Mucosa of gallbladder (tissue), 1 donor: ENCODE measurements around the gene USP7. TPM values are rescaled to one million over a fixed set of nuclear protein-coding genes. Genes with fewer than 3 reads are reported as not detected.
"Not testable (repeated sequence)": the region's sequence is repeated elsewhere in the genome, so short reads cannot be mapped to it uniquely, and the experiment has no call there.

Experiments
- DNase-seq: peaks from one replicate; pipeline ENCODE4 v3.0.0-alpha.2; 2020; ENCODE audit warnings: low spot score
- total RNA-seq: library from RNA; stranded (reverse); gene quantifications from one replicate; pipeline ENCODE4 v1.2.1, GENCODE V29; 2021
- donor health status: DM: no; HTN: no; CAD: no.

The USP7 gene
- total RNA-seq, 1 donor from 2014 or later, result 108 TPM

- DNase-seq, result no peak
Measured at GRCh38 chr16:8925455-8925854, 38.3 kb downstream of the USP7 start.

- DNase-seq, result peak; percentile 49
Measured at GRCh38 chr16:8924214-8924613, 39.5 kb downstream of the USP7 start.

DNA sequence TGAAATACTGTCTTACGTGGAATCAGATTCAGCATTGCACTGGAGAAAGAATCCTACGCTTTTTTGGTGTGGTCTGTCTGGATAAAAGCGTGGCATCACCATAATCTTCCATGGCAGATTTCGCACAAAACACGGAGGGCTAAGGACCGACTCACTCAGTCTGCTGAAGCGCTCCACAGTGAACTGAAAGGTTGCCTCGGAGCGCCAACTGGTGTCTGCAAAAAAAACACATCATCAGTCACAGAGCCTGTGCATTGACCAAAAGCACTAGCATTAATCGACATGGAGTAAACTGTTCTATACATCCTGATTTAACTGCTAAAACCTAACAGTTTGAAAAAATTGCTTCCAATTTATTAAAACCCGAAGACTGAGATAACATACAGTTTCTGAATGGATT, 40.5 kb downstream of the USP7 start:
- DNase-seq, result no peak

DNA sequence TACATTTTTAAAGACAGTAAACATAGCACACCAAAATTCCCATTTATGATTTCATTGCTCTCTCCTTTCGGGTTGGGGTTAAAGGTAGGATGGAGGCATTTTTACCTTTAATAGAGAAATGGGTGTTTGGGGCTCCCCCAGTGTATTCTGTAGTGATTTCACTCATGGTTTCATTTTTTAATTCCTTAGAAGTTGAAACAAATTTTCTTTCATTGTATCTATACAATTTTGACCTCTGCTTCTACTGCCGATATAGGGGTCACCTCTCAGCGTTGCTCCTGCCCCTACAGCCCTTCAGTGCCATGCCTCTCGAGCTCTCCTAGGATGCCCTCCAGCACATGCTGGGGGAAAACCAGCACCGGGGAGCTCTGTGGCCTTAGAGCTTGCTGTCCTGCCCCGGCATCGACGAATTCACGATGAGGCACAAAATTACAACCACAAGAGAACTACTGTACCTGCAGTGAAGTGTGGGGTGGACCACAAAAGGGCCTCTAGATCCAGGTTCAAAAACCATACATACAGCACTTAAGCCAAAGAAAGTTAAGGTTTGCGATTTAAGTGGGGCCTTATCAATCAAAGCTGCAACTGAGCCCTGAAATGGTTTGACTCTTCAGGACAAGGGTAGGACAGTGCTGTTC, 42.2 kb downstream of the USP7 start:
- no peak for DNase-seq

DNA sequence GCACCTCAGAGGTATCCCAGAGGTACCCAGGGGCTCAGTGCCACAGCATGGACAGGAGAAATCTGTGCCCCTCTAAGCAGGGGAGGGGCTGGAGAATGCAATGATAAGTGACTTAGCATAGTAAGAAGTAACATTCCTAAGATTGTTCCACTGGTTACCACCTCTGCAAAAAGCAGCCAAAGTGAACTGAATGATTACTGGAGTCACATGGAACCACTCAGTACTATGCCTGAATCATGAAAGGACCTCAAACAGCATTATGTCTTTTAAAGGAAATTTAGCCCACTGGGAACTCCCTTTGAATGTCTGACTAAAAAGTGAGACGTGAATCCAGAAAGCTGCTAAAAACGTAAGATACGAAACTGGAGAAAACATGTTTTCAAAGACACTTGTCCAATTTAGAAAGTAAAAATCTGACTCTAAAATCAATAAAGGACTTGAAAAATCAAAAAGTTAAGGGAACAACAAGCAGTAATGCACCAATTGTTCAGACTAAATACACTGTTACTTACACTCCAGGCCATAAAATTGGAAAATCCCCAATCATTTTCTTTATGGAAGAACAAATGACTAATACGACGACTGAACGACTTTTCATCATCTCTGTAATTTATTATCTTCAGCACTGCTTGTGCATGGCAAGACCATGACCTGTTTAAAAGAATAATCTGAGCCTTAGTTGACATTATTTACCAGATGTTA, 42.9 kb downstream of the USP7 start:
- DNase-seq, result no peak

- no peak for DNase-seq
Measured at GRCh38 chr16:8919934-8920462, 43.7 kb downstream of the USP7 start.

DNA sequence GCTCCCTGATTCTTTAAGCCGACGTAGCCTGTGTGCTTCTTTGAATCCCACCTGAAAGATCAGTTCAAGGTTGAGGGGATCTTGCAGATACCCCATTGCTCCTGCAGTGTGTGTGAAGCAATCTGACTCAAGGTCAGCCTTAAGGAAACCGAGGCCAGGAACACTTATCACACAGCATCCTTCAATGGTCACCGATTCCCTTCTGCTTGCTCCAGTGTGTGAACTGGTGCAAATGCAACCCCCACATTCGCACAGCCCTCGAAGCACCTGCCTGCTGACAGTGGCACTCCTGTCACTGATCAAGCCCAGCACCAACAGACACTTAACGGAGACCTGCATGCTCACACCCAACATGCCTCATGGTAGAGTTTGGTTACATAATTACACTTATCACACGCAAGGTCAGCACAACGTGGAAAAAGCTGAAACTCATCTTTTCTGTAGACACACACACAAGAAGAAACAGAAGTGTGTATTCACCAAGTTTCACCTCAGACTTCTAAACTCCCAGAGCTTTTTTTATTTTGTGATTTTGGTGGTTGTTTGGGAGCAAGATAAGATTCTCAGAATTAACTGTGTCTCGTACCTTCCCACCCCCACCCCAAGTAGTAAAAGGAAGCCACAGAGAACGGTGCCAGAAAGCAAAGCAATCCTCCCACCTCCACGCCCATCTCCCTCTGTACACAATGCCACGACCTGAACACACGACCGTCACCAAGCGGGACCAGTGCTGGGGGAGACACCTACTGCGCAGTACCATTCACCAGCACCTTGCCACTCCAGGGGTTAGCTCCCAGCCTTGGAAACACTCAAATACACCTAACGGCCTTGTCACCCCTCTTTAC, 44.4 kb downstream of the USP7 start:
- DNase-seq, result no peak

DNA sequence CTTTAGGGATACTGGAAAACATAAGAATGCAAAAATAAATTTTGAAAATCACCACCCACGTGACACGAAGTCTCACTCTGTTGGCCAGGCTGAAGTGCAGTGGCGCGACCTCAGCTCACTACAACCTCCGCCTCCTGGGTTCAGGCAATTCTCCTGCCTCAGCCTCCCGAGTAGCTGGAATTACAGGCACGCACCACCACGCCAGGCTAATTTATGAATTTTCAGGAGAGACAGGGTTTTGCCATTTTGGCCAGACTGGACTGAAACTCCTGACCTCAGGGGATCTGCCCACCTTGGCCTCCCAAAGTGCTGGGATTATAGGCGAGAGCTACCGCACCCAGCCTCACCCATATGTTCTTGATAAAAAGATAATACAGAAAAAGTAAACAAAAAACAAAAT, 46.4 kb downstream of the USP7 start:
- DNase-seq, result not testable (repeated sequence)

DNA sequence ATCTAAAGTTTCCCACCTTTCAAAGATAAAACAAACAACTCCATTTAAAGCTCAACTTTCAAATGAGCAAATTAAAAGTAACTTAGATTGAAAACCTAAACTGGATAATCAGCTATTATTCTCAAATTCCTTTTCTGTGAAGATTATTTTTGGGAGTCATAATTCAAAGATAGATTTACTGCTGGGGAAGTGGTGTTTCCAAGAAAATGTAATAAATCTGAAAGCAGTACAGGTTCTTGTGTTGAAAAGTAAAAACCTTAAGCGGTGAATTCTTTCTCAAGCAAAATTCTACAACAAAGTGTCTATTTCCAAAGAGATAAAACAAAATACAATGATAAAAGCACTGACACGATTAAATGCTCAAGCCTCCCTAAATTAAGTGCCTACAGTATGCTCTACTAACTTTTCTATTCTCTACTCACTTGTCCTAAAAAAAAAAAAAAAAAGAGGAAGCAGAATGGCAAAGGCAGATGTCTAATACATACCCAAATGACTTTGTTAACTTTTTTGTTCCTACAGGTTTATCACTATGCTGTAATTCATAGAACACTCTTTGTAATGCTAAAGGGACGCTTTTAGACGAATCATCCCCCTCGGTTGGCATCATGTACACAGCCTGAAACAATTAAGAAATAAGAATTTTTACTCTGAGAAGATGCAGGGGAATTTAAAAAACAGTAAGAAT, 47.0 kb downstream of the USP7 start:
- no peak for DNase-seq

- DNase-seq, result no peak
Measured at GRCh38 chr16:8915722-8916301, 47.9 kb downstream of the USP7 start.

DNA sequence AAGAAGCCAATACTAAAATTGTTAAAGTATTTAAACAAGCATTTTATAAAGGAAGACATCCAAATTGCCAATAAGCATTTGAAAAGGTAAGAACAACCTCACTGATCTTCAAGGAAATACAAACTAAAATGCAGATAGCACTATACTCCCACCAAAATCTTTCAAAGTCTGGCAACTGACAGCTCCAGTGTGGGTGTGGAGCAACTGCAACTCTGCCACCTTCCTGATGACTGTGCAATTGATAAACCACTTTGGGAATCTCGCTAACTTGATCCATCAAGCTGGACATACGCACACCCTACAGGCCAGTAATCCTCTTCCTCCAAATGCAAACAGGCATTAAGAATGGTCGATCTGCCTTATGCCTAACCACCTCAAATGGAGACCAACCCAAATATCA, 49.6 kb downstream of the USP7 start:
- DNase-seq, result no peak

DNA sequence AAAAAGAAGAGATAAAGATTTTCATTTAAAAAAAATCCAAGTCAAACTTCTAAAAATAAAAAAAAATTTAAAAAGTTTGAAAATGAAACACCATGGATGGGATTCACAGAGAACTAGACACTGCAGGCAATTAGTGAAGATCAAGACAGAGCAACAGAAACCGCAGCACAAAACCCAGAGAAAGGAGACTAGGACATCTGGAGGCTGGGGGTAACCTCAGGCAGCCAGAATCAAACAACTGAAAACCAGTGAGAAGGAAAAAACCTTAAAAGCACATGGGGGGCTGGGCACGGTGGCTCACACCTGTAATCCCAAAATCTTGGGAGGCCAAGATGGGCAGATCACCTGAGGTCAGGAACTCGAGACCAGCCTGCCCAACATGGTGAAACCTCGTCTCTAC, 50.9 kb downstream of the USP7 start:
- no peak for DNase-seq

GRCh38 chr16:8910811-8911210, 52.9 kb downstream of the USP7 start:
- no peak for DNase-seq

- DNase-seq, result no peak
Measured at GRCh38 chr16:8908810-8909468, 54.8 kb downstream of the USP7 start.

- no peak for DNase-seq
Measured at GRCh38 chr16:8907096-8907495, 56.6 kb downstream of the USP7 start.

- DNase-seq, result no peak
Measured at GRCh38 chr16:8905795-8906591, 57.7 kb downstream of the USP7 start.

GRCh38 chr16:8905168-8905762, 58.4 kb downstream of the USP7 start:
- DNase-seq, result no peak

- DNase-seq, result no peak
Measured at GRCh38 chr16:8904018-8904430, 59.7 kb downstream of the USP7 start.

- DNase-seq, result no peak
Measured at GRCh38 chr16:8903004-8903403, 60.7 kb downstream of the USP7 start.
